ENCODE measurements around the gene TOB1.

The TOB1 gene

GRCh38 chr17:50866261-50866949, at the start of gene TOB1:
TOB1 (minus strand) TSS chr17:50866354; CDS start chr17:50864017, 2,337 bp downstream.
- peak; percentile 89 to 90 for DNase-seq (ENCODE audit: low read depth in 2 of 2, low spot score in 1 of 2)

- DNase-seq (ENCODE audit: low read depth in 2 of 2, low spot score in 1 of 2): no peak
Measured at GRCh38 chr17:50914505-50915063, 48.4 kb upstream of the TOB1 start.

DNA sequence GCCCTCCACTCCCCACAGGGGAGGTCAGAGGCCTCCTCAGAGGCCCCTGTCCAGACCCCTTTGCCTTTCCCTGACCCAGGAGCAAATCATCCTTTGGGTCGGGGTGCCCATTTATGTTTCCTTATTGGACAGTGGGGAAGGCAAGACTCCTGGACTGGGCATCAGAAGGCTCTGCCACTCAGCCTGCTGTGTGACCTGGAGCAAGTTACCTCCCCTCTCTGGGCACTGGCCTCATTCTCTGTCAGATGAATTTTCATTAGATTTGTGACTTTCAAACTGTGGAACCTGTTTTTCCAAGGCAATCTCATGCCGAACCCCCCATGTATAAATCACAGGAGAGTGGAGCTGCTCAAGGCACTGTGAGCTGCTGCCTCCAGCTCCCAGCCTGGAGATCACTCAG, 47.0 kb upstream of the TOB1 start:
- no peak for DNase-seq (ENCODE audit: low read depth in 2 of 2, low spot score in 1 of 2)

DNA sequence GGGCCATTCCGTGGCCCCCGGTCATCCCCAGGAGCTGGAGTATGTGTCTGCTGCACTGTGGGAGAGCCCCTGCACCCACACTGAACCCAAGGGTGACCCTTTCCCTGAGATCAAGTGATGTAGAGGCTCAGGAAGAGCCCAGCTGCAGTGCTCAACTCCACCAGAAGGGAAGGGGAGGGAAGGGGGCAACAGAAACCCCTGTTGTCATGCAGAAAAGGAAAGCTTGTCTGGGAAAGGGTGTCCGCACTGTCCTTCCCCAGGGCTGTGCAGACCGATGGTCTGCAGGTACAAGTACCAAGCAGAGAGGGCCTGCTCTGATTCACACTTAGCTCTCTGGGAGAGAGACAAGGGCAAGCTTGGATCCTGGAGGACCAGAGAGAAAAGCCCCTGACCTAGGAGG, 45.7 kb upstream of the TOB1 start:
- DNase-seq (ENCODE audit: low read depth in 2 of 2, low spot score in 1 of 2): no peak

DNA sequence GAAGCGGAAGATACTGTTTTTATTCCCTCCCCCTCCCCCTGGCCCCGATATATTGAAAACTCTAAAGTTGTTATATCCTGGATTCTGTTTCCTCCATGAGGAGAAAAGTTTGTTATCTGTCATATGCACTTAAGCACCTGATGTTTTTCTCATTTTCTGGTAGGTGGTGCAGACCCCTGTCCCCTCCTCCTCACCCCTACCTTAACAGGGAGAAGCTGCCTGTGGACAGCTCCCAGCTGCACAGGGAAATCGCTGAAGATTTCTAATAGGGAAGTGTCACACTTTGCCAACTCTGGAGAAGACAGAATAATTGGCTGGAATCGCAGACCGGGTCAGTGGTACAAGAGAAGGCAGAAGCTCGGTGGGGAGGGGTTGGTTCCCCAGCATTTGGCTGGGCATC, 45.3 kb upstream of the TOB1 start:
- DNase-seq (ENCODE audit: low read depth in 2 of 2, low spot score in 1 of 2): no peak

- peak; percentile 26 to 47 for DNase-seq (ENCODE audit: low read depth in 2 of 2, low spot score in 1 of 2)
Measured at GRCh38 chr17:50909765-50910605, 43.8 kb upstream of the TOB1 start.

DNA sequence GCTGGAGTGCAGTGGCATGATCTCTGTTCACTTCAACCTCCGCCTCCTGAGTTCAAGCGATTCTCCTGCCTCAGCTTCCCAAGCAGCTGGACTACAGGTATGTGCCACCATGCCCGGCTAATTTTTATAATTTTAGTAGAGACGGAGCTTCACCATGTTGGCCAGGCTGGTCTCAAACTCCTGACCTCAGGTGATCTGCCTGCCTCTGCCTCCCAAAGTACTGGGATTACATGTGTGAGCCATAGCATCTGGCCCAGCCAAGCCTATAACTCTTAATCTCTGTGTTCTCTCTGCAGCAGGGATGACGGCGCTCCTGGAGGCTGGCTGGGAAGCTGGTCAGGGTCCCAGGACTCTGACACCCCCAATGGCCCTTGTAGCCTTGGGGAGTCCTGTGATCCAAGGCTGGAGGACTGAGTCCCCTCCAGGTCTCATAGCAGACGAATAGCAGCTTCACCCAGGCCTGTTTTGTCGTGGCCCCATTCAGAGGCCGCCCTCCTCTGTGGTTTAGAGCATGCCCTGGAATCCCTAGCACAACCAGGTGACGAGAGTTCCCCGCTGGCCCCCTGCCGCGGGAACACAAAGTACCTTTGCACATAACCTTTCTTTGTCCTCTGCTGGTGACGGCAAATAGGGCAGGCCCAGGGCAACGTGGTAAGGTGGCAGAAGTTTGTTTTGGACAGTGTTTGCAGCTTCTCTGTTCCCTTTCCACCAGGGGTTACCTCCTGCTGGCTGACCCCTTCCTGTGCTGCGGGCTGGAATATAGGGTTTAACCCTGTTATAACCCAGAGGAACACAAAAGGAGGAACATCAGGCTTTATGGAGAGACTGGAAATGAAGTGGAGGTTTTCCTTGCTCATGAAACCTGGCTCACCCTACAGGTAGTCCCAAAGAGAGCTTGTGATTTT, 43.0 kb upstream of the TOB1 start:
- no peak for DNase-seq (ENCODE audit: low read depth in 2 of 2, low spot score in 1 of 2)

DNA sequence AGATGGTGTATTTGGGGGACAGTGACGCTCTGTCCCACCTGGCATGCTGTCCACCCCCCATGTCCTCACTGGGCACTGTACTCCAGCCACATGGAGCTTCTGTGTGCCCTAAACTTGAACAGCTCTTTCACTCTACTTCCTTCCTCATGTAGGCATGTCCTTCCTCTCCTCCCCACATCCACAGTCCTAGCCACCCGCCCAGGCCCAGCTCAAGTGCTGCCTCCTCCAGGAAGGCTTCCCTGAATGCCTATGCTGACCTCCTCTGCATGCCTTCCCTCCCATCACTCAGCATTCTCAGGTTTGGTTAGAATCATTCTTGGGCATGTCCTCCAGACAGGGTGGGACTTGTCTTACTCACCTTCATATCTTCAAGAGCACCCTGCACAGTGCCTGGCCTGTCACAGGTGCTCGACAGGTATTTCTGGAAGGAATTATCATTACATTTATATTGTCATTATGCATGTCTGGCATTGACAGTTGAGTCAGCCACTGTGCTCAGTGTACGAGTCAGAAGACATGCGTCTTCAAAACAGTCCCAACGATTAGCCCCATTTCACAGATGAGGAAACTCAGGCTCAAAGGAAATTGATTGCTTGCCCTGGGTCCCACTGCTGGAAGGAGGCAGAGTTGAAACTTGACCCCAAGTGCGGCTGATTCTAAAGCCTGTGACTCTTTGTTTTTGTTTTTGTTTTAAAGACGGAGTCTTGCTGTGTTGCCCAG, 42.1 kb upstream of the TOB1 start:
- DNase-seq (ENCODE audit: low read depth in 2 of 2, low spot score in 1 of 2): no peak

DNA sequence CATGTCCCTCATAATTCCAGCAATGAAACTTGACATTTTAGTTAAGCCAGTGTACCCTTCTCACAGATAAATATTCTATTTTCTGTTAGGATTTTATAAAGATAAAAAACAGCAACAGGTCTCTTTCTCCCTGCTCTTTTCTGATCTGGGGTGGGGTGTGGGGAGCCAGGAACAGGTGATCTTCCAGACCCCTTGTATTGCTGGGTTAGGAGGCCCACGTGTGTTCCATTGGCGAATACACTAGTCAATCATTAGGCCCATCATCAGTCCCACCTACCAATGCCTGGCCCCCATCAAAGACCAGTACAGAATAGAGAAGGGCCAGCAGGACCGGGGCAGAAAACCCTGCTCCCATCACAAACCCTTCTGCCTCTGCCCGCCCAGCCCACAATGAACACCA, 40.3 kb upstream of the TOB1 start:
- no peak for DNase-seq (ENCODE audit: low read depth in 2 of 2, low spot score in 1 of 2)

DNA sequence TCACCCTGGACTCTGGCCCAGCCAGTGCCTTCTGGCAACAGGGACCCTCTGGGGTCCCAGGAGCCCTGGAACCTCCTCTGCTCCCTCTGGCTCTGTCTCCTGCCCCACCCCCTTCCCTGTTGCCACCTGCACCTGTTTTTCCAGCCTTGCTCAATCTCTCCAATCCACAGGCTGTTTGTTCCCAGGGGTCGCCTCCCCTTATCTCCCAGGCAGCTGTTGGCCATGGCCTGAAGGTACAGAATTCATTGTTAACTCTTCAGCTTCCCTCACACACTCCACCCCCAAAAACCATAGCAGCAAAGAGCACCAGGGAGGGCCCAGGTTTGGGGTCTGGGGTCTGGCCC, 39.3 kb upstream of the TOB1 start:
- no peak for DNase-seq (ENCODE audit: low read depth in 2 of 2, low spot score in 1 of 2)

DNA sequence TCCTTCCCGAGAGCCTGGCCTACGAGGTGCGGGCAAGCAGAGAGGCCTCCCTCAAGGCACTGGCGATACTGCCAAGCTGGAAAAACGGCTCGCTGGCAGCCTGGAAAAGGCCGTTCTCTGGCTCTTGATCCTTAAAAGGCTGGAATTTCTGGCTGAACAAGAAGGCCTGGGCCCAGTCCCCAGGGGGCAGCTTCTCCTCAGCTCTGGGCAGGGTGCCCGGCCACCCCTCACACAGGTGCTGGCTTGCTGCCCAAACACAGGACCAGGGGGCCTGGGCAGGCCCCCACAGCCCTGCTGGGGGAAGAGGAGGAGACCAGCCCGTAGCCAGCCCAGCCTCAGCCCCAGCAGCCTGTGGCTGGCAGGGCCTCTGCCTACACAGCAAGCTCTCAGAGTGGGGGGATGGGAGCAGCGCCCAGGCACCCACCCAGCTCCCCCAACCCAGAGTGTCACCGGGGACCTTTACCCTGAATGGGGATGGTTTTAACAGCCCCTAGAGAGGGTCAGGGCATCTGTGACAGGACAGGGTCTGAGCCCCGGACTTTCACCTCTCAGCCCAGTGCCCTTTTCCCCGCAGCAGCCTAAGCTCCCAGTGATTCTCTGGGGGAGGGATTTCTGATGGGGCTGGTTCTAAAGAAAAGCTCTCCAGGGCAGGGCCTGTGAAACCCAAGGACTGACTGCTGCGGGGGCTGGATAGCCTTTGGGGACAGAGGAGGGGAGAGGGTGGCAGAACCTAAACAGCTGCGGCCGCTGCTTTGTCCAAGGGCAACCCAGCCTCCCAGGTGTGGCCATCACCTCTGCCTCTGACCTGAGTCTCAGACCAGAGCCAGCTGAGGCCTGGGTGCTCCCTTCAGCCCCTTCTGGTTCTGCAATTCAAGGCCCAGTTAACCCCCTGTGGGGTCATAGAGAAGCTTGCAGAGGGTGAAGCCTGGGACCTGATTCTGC, 38.6 kb upstream of the TOB1 start:
- DNase-seq (ENCODE audit: low read depth in 2 of 2, low spot score in 1 of 2): no peak

- no peak for DNase-seq (ENCODE audit: low read depth in 2 of 2, low spot score in 1 of 2)
Measured at GRCh38 chr17:50903604-50904517, 37.7 kb upstream of the TOB1 start.

DNA sequence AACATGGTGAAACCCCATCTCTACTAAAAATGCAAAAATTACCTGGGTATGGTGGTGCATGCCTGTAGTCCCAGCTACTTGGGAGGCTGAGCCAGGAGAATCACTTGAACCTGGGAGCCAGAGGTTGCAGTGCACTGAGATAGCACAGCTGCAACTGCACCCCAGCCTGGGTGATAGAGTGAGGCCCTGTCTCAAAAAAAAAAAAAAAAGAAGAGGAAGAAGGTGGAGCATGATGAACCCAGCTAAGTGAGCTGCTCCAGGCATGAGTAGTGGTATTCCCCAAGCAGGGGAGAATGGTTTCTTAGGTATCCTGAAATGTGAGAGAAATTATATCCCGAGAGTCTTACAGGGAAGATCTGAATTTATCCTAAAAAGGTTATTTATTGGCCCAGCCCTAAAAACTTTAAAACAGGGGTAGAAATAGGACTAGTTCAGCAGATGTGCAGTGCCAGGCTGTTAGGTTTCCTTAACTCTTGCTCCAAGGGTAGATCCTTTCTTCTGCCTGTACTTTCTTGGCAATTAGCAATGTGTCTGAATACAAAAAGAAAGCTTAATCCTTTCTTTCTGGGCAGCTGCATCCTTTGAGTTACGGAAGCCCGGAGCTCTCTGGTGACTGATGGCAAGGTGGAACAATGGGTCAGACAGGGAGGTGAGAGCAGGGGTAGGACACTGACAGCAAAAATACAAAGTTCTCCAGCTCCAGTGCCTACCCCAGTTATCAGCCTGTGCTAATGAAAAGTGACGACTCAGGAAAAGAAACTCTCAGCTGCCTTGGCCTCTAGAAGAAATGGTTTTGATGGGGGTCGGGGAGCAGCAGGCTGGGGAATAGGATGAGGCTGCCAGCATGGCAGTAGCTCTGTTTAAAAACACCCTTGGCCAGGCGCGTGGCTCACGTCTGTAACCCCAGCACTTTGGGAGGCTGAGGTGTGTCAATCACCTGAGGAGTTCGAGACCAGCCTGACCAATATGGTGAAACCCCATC, 36.5 kb upstream of the TOB1 start:
- no peak for DNase-seq (ENCODE audit: low read depth in 2 of 2, low spot score in 1 of 2)

DNA sequence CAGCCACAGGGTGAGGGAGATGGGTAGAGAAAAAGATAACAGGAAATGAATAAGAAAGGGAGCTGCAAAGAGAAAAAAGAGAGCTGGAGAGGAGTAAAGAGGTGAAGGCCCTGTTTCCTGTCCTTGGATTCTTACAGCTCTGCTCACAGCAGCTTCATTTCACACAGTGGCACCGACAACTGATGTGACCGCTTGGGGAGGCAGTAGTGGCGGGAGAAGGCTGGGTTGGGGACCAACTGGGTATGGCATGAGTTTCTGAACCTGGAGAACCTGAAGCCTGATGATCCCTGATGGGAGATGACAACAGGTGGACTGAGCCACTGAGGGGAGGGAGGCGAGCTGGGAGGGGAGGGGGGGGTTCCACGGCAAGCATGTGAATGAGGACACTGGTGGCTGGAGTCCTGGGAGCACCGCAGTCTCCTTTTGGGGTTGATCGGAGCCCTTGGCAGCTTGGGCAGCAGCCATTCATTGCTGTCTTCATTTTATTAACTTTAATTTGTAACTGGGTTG, 34.3 kb upstream of the TOB1 start:
- no peak for DNase-seq (ENCODE audit: low read depth in 2 of 2, low spot score in 1 of 2)

DNA sequence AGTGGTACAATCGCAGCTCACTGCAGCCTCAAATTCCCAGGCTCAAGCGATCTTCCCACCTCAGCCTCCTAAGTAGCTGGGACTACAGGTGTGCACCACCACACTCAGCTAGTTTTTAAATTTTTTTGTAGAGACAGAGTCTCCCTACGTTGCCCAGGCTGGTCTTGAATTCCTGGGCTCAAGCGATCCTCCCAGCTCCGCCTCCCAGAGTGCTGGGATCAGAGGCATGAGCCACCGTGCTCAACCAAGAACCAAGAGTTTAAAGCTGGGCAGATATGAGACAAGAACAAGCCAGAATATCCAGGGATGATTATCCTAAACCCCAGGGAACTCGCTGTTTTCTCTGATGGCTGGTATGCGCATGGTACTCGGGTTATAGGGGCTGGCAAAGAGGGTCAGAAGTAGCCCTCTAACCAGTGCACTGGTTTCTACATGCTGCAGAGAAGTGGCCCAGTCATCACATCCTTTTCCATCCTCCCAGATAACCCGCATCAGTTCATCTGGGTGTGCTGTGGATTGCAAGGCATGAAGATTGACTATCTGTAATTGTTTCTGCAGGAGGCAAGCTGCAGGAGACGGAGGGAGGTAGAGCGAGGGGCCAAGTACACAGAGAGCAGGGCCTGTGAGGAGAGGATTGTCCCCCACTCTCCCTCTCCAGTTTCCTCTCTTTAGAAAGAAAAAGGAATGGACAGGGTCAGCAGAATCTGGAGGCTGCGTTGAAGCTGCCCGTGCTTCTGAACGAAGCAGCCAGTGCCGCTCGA, 33.6 kb upstream of the TOB1 start:
- DNase-seq (ENCODE audit: low read depth in 2 of 2, low spot score in 1 of 2): no peak

DNA sequence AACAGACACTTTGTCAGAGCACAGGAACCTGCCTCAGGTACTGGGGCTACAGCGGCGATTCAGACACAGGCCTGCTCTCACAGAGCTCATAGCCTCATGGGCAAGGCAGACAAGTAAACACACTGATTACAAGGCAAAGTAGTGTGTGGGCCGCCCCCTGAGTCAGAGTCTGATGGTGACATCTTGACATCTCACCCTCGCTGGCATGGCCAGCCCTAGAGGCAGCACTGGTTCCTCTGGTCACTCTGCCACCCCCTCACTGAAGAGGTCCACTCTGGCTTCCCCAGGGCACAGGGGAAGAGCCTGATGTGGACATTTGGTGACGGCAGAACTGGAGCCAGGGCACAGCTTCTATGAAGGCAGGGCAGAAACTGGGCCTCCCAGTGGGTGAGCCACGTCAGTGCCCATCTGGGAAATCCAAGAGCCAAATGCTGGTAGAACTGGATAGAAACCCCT, 32.9 kb upstream of the TOB1 start:
- no peak for DNase-seq (ENCODE audit: low read depth in 2 of 2, low spot score in 1 of 2)
